Measurements from ENCODE around the gene SSH2.

SSH2 gene

GRCh38 chr17:29718446-29719039, 211.5 kb downstream of the SSH2 start:
- Histone ChIP-seq H4K8ac (ENCODE audit: low read depth, low read length) (no peak overlapping the region), H3K27ac (replicated peaks; ENCODE audit: low read length) (no peak overlapping the region), H3K18ac (ENCODE audit: low read length) (no peak overlapping the region), H3K4me3 (ENCODE audit: low read length in 2 of 2) (no peak overlapping the region), H3K4ac (ENCODE audit: low read length) (no peak overlapping the region), H3K14ac (ENCODE audit: low read length) (no peak overlapping the region), H2AK5ac (ENCODE audit: low read depth, low read length) (no peak overlapping the region), H3K27me3 (ENCODE audit: control insufficient read depth in 3 of 3, insufficient read depth in 3 of 3, low read depth in 1 of 3, low read length in 3 of 3) (no peaks in the 10 kb centered on the region), H3K4me2 (ENCODE audit: insufficient read depth, low read length, poor library complexity, severe bottlenecking) (no peak overlapping the region), H2BK12ac (ENCODE audit: low read length) (no peak overlapping the region), H3K9ac (ENCODE audit: low read depth, low read length, poor library complexity) (no peak overlapping the region), H3K4me1 (ENCODE audit: control insufficient read depth in 2 of 2, insufficient read depth in 1 of 2, low read depth in 1 of 2, low read length in 2 of 2) (peaks cover 9 to 12% of the 10 kb centered on the region in 2 donors), H3K79me1 (ENCODE audit: low read depth, low read length) (no peaks in the 10 kb centered on the region), H3K23ac (ENCODE audit: low read depth, low read length, poor library complexity) (no peak overlapping the region), H3K36me3 (replicated peaks in 1 of 2; ENCODE audit: control insufficient read depth in 2 of 2, insufficient read depth in 2 of 2, low read length in 2 of 2) (no peaks in the 10 kb centered on the region), H2AFZ (ENCODE audit: low read length) (no peak overlapping the region), H2BK120ac (ENCODE audit: low read depth, low read length) (no peak overlapping the region), H3K9me3 (replicated peaks in 1 of 2; ENCODE audit: control insufficient read depth in 2 of 2, insufficient read depth in 1 of 2, low read depth in 1 of 2, low read length in 2 of 2) (peaks cover 0 to 3% of the 10 kb centered on the region in 2 donors), H2BK15ac (ENCODE audit: low read length) (no peak overlapping the region), H2BK5ac (ENCODE audit: low read length) (no peak overlapping the region), H4K91ac (ENCODE audit: low read depth, low read length, poor library complexity) (no peak overlapping the region)
- WGBS, 2 donors (ENCODE audit: extremely low coverage in 2 of 2, insufficient read length in 2 of 2, insufficient replicate concordance in 1 of 2): no CpG with 5 or more reads among the region's 8 CpGs
- DNase-seq (ENCODE audit: low spot score): no peak

DNA sequence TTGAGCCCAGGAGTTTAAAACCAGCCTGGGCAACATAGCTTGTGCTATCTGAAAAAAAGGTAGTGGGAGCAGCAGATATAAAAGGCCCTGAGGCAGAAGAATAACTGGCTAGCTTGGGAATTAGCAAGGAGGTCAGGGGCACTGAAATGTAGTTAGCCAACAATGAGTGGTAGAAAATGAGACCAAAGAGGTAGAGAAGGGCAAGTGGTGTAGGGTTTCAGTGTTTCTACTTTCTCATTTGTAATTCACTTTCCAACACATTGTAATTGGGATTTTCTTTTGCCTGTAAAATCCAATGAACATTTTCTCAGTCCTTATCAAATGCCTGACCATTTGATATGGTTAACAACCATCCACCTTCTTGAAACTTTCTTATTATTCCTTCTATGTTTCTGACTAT, 212.2 kb downstream of the SSH2 start:
- Histone ChIP-seq H3K9ac (ENCODE audit: low read depth, low read length, poor library complexity) (no peak overlapping the region), H3K4ac (ENCODE audit: low read length) (no peak overlapping the region), H4K8ac (ENCODE audit: low read depth, low read length) (no peak overlapping the region), H2BK15ac (ENCODE audit: low read length) (no peak overlapping the region), H3K14ac (ENCODE audit: low read length) (no peak overlapping the region), H2BK5ac (ENCODE audit: low read length) (no peak overlapping the region), H3K18ac (ENCODE audit: low read length) (no peak overlapping the region), H3K27me3 (ENCODE audit: control insufficient read depth in 3 of 3, insufficient read depth in 3 of 3, low read depth in 1 of 3, low read length in 3 of 3) (no peaks in the 10 kb centered on the region), H4K91ac (ENCODE audit: low read depth, low read length, poor library complexity) (no peak overlapping the region), H2BK12ac (ENCODE audit: low read length) (no peak overlapping the region), H2AFZ (ENCODE audit: low read length) (no peak overlapping the region), H3K4me3 (ENCODE audit: low read length in 2 of 2) (no peak overlapping the region), H3K4me2 (ENCODE audit: insufficient read depth, low read length, poor library complexity, severe bottlenecking) (no peak overlapping the region), H3K9me3 (replicated peaks in 1 of 2; ENCODE audit: control insufficient read depth in 2 of 2, insufficient read depth in 1 of 2, low read depth in 1 of 2, low read length in 2 of 2) (peaks cover 0 to 3% of the 10 kb centered on the region in 2 donors), H2BK120ac (ENCODE audit: low read depth, low read length) (no peak overlapping the region), H2AK5ac (ENCODE audit: low read depth, low read length) (no peak overlapping the region), H3K4me1 (ENCODE audit: control insufficient read depth in 2 of 2, insufficient read depth in 1 of 2, low read depth in 1 of 2, low read length in 2 of 2) (peaks cover 6 to 9% of the 10 kb centered on the region in 2 donors), H3K79me1 (ENCODE audit: low read depth, low read length) (no peaks in the 10 kb centered on the region), H3K23ac (ENCODE audit: low read depth, low read length, poor library complexity) (no peak overlapping the region), H3K36me3 (replicated peaks in 1 of 2; ENCODE audit: control insufficient read depth in 2 of 2, insufficient read depth in 2 of 2, low read length in 2 of 2) (no peaks in the 10 kb centered on the region), H3K27ac (replicated peaks; ENCODE audit: low read length) (no peak overlapping the region)
- no peak for DNase-seq (ENCODE audit: low spot score)

GRCh38 chr17:29716566-29716965, 213.5 kb downstream of the SSH2 start:
- no peaks in the 10 kb centered on the region for H3K79me1 ChIP-seq (ENCODE audit: low read depth, low read length)
- no peaks in the 10 kb centered on the region for H3K27me3 ChIP-seq (ENCODE audit: control insufficient read depth in 3 of 3, insufficient read depth in 3 of 3, low read depth in 1 of 3, low read length in 3 of 3)
- no CpG with 5 or more reads among the region's 4 CpGs for WGBS, 2 donors (ENCODE audit: extremely low coverage in 2 of 2, insufficient read length in 2 of 2, insufficient replicate concordance in 1 of 2)
- H2BK15ac ChIP-seq (ENCODE audit: low read length): no peak overlapping the region
- peaks cover 1 to 15% of the 10 kb centered on the region in 2 donors for H3K4me1 ChIP-seq (ENCODE audit: control insufficient read depth in 2 of 2, insufficient read depth in 1 of 2, low read depth in 1 of 2, low read length in 2 of 2)
- no peak overlapping the region for H3K14ac ChIP-seq (ENCODE audit: low read length)
- no peak overlapping the region for H2AFZ ChIP-seq (ENCODE audit: low read length)
- H3K4me3 ChIP-seq (ENCODE audit: low read length in 2 of 2): no peak overlapping the region
- no peak overlapping the region for H3K4ac ChIP-seq (ENCODE audit: low read length)
- DNase-seq (ENCODE audit: low spot score): no peak
- no peak overlapping the region for H3K23ac ChIP-seq (ENCODE audit: low read depth, low read length, poor library complexity)
- no peak overlapping the region for H2BK12ac ChIP-seq (ENCODE audit: low read length)
- no peak overlapping the region for H3K9ac ChIP-seq (ENCODE audit: low read depth, low read length, poor library complexity)
- H3K9me3 ChIP-seq (replicated peaks in 1 of 2; ENCODE audit: control insufficient read depth in 2 of 2, insufficient read depth in 1 of 2, low read depth in 1 of 2, low read length in 2 of 2): peaks cover 0 to 3% of the 10 kb centered on the region in 2 donors
- H4K8ac ChIP-seq (ENCODE audit: low read depth, low read length): no peak overlapping the region
- no peak overlapping the region for H2AK5ac ChIP-seq (ENCODE audit: low read depth, low read length)
- H2BK120ac ChIP-seq (ENCODE audit: low read depth, low read length): no peak overlapping the region
- no peak overlapping the region for H2BK5ac ChIP-seq (ENCODE audit: low read length)
- H4K91ac ChIP-seq (ENCODE audit: low read depth, low read length, poor library complexity): no peak overlapping the region
- H3K4me2 ChIP-seq (ENCODE audit: insufficient read depth, low read length, poor library complexity, severe bottlenecking): no peak overlapping the region
- H3K27ac ChIP-seq (replicated peaks; ENCODE audit: low read length): no peak overlapping the region
- H3K18ac ChIP-seq (ENCODE audit: low read length): no peak overlapping the region
- H3K36me3 ChIP-seq (replicated peaks in 1 of 2; ENCODE audit: control insufficient read depth in 2 of 2, insufficient read depth in 2 of 2, low read length in 2 of 2): no peaks in the 10 kb centered on the region

GRCh38 chr17:29715680-29716079, 214.3 kb downstream of the SSH2 start:
- no peaks in the 10 kb centered on the region for H3K27me3 ChIP-seq (ENCODE audit: control insufficient read depth in 3 of 3, insufficient read depth in 3 of 3, low read depth in 1 of 3, low read length in 3 of 3)
- peaks cover 0 to 16% of the 10 kb centered on the region in 2 donors for H3K4me1 ChIP-seq (ENCODE audit: control insufficient read depth in 2 of 2, insufficient read depth in 1 of 2, low read depth in 1 of 2, low read length in 2 of 2)
- no peak overlapping the region for H3K27ac ChIP-seq (replicated peaks; ENCODE audit: low read length)
- no peak overlapping the region for H2BK12ac ChIP-seq (ENCODE audit: low read length)
- H3K4ac ChIP-seq (ENCODE audit: low read length): no peak overlapping the region
- no peak overlapping the region for H3K9ac ChIP-seq (ENCODE audit: low read depth, low read length, poor library complexity)
- WGBS, 2 donors (ENCODE audit: extremely low coverage in 2 of 2, insufficient read length in 2 of 2, insufficient replicate concordance in 1 of 2): no CpG with 5 or more reads among the region's 2 CpGs
- DNase-seq (ENCODE audit: low spot score): no peak
- H3K9me3 ChIP-seq (replicated peaks in 1 of 2; ENCODE audit: control insufficient read depth in 2 of 2, insufficient read depth in 1 of 2, low read depth in 1 of 2, low read length in 2 of 2): peaks cover 0 to 3% of the 10 kb centered on the region in 2 donors
- no peak overlapping the region for H2BK5ac ChIP-seq (ENCODE audit: low read length)
- H2BK15ac ChIP-seq (ENCODE audit: low read length): no peak overlapping the region
- H4K8ac ChIP-seq (ENCODE audit: low read depth, low read length): no peak overlapping the region
- no peaks in the 10 kb centered on the region for H3K79me1 ChIP-seq (ENCODE audit: low read depth, low read length)
- H3K4me2 ChIP-seq (ENCODE audit: insufficient read depth, low read length, poor library complexity, severe bottlenecking): no peak overlapping the region
- H2AFZ ChIP-seq (ENCODE audit: low read length): no peak overlapping the region
- H3K36me3 ChIP-seq (replicated peaks in 1 of 2; ENCODE audit: control insufficient read depth in 2 of 2, insufficient read depth in 2 of 2, low read length in 2 of 2): no peaks in the 10 kb centered on the region
- no peak overlapping the region for H3K4me3 ChIP-seq (ENCODE audit: low read length in 2 of 2)
- H3K23ac ChIP-seq (ENCODE audit: low read depth, low read length, poor library complexity): no peak overlapping the region
- H2AK5ac ChIP-seq (ENCODE audit: low read depth, low read length): no peak overlapping the region
- H3K18ac ChIP-seq (ENCODE audit: low read length): no peak overlapping the region
- H3K14ac ChIP-seq (ENCODE audit: low read length): no peak overlapping the region
- no peak overlapping the region for H2BK120ac ChIP-seq (ENCODE audit: low read depth, low read length)
- no peak overlapping the region for H4K91ac ChIP-seq (ENCODE audit: low read depth, low read length, poor library complexity)
